Stimulated activated CD4-positive, alpha-beta T cell treated with anti-CD3 and anti-CD28 coated beads, Interleukin-15, amount 100 ng/mL, for 1 hour (primary cell): Measurements from ENCODE around the gene IGSF9.

Experiments used
- DNase-seq, 2 donors: peaks; one replicate each; pipeline ENCODE4 v3.0.0-alpha.2; 2020; ENCODE audit warnings: low read depth in 1 of 2, low spot score in 1 of 2

Gene IGSF9

DNA sequence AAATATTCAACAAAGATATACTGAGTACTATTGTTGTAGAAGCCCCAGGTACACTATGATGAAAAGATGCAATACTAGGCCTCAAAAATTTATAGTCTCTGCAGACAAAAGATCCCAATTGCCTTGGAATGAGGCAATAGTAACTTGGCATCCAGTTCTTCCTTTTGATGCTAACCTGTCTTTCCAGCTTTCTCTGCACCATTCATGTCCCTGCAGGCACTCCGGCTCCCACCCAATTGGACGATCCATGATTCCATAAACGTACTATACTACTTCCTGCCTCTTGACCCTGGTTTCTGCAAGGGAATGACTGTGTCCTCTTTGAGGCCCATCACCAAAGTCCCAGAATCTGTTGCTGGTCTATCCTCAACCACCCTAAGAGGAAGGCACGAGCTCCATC lies 12.1 kb downstream of the IGSF9 start:
- DNase-seq: no peak

DNA sequence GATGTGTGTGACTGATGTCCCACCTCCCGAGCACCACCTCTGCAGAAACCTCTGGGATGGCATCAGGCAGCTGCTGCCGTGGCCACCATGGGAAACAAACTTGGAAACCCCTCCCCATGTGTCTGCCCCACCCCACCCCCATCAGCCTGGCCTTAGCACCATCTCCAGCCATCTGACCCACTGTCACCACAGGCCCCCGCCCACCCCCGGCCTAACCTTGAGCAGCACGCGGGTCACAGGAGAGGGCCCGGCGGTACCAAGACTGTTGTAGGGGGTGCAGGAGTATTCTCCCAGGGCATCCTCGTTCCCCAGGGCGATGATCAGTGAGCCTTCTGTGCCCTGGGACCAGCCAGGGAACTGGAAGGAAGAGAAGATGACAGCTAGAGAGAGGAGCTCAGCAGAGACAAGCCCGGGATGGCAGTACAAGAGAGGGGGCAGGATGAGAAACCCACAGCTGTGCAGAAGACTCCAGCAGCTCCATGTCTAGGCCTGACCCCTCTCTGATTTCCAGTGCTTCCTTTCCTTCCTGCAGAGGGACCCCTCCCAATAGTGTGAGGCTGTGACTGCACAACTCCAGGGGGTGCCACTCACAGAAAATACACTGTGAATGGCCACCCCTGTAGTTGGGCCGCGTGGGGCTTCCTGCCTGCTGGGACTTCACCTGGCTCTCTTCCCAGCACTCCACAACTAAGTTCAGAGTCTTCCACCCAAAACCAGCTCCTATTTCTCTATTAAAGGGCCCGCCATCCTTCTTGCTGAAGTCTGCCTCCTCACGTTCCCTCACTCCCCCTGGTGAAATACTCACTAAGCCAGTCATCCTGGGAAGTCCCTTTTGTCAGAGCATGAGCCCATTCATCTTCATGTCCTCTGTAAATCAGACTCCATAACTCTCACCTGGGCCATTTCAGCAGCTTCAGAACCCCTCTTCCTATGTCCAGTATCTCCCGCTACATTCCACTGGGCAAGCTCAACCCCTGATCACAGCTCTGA lies 12.8 kb downstream of the IGSF9 start:
- no peak for DNase-seq

DNA sequence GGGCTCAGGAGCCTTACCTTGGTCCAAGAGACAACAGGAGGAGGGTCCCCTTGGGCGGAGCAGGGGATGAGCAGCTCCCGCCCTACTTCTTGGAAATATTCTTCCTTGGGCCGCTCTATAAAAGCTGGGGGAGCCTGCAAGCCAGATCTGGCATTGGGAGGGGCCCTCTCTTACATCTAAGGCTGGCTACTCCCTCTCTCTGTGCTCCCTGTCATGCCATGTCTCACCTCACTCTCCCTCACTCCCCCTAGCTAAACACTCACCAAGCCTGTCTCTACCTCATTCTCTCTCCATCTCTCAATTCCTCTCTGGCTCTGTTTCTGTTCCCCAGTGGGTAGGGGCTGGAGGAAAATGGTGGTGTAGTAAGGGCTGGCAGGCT lies 13.6 kb downstream of the IGSF9 start:
- no peak for DNase-seq

DNA sequence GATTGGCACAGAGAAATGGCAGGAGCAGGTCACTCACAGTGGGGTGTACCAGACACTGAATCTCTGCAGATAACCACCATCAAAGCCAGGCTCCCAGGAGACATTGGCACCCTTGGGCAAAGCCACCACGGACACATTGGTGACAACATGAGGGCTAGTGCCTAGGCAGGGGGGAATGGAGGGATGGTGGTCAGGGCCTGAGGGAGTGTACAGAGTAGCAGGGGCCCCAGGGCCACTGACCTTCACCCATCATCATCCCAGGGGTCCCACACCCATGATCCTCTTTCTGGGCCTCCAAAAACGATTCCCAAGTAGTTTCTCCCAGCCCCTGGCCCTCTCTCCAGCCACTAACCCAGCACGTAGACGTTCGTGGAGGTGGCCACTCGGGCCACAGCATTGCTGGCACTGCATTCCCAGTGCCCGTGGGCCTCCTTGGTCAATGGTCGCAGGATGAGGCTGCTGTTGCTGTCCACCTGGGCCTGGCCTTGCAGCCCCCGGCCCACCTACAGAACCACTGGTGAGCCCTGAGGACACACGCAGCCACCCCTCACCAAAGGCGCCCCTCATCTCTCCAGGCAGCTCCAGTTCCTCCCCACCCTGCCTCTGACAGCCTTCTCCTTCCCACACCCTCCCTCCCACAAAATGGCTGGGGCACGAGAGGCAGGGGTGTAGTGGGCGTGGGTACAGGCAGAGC lies 14.2 kb downstream of the IGSF9 start:
- no peak for DNase-seq

DNA sequence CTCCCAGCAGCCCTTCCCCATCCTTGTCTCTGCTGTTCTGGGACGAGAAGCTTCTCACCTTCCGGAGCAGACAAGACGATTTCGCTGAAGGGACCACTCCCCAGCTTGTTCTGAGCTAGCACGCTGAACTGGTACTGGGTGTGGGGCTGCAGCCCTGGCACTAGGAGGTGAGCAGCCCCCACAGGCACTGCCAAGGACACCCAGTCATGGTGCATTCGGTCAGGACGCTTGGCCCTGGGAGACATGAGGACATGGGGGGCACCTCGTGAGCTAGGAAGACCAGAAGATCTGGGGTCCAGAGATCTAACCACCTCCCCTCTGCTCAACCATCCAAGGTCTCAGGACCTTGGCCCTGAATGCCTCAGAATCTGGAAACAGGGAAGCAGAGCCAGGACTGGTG lies 14.8 kb downstream of the IGSF9 start:
- DNase-seq: no peak

DNA sequence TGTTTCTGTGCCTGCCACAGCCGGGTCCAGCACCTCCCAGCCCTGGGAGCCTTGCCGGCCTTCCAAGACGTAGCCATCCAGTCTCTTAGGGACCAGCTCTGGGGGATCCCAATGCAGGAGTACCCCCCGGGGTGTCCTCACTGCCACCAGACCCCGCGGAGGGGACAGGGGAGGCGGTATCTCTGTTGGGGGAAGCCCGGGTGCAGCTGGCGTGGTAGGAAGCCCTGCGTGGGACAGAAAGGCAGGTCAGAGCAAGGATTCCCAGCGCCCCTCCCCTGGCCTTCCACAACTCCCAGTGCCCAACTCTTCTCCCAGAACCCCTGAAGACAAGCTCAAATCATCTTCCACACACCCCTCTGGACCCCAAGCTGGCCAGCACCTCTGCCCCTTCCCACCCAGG lies 15.2 kb downstream of the IGSF9 start:
- no peak for DNase-seq

DNA sequence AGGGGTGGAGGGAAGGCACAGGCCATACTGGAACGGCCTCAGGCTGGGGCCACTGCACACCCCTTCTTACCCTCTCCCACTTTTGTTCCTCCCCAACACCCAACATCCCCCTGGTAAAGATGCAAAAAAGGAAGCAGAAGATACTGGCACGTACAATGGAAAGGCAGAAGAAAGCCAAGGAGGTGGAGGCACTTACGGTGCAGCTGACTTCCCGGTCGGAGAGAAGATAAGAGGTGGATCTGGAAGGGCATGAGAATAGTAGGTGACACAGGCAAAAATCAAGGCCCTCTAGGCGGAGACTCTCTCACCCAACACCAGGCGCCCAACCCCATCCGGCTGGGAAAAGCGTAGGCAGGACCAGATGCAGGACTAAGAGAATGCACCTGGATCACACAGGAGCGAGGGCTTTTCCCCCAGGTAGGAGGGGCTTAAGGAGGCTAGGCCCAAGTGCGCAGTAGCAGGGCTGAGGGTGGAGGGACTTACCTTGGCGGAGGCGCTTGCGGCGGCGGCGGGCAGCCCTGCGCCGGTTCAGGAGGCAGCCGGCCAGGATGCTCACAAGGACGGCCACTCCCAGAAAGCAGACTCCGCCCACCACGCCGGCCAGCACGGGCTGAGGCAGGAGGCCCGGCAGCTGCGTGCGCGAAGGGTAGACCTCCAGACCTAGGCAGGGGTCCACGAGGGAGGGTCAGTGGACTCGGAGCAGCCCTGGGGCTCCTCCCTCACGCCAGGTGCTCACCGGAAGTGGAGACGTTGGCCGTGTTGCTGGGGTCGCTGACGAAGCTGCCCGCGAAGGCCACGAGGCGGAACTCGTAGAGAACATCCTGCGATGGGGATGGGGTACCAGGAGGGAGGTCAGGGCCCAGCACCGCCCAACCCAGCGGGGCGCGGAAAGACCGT lies 16.0 kb downstream of the IGSF9 start:
- no peak for DNase-seq

DNA sequence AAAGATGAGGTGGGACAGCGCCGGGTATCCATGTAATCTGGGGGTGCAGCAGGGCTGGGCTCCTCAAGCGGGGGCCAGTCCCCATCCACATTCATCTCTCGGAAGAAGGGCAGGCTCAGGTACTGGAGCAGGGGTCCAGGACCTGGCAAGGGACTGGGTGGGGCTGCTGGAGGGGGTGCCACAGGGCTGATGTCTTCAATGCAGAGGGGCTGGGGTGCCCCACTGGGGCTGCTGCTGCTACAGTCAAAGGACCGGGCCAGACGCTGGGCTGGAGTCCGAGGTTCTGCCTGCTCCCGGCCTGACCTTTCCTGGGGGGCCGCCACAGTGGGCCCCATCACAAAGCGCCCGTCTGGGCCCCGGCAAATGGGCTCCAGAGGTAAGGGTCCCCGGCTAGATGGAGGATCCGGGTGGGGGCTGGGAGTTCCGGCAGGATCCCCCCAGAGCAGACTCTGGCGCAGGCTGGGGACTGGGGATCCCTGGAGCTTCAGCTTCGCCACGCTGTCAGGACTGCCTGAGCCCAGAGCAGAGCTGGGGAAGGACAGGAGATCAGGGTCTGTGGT lies 16.8 kb downstream of the IGSF9 start:
- no peak for DNase-seq

DNA sequence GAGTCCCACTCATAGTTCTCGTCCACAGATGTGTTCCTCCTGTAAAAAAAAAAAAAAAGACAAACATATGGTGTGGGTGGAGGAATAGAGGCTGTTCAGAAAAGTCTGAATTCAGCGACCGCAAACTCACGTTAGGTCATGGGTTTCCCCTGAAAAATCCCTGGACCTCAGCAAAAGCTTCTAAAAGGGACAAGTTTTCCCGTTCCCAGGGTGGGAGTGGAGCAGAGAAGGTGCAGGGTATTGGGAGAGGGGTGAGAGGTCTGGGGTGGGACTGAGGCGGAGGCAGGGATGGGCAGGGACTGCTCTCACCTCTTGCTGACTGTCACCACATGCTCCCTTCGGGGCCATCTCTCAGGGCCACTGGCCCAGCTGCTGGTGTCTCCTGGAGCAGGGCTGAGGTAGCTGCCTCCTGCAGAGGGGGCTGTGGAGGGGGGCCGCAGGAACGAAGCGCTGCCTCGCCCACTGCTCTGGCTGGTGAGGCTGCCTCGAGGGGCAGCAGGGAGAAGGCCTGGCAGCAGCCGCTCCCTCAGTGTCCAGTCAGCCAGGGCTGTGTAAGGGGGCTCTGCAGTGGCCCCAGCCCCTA lies 17.5 kb downstream of the IGSF9 start:
- no peak for DNase-seq

DNA sequence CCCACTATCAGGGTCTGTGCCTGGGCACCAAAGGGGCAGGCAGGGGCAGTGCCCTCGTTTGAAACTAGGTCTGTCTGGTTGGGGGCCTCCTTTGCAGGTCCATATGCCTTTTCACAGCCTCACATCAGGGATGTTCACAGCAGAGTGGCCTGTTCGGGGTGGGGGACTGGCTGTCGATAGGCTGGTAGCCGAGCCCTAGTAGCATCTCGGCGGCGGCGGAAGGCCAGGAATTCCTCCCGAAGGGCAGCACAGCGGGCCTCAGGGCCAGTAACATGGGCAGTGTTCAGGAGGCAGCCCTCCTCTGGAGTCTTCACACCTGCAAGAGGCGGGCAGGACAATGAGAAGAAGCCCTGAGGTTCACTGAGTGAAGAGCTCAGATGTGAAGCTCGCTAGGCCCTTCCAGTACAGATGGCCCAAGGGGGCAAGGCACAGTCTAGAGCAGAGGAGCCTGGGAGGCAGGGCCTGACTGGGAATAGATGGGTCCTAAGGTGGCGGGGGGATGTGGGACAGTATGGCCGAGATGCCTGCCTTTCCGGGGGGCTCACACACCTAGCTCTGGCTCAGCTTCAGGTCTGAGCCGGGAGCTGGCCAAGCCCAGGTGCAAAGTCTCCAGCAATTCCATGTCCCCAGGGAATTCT lies 18.1 kb downstream of the IGSF9 start:
- no peak for DNase-seq

DNA sequence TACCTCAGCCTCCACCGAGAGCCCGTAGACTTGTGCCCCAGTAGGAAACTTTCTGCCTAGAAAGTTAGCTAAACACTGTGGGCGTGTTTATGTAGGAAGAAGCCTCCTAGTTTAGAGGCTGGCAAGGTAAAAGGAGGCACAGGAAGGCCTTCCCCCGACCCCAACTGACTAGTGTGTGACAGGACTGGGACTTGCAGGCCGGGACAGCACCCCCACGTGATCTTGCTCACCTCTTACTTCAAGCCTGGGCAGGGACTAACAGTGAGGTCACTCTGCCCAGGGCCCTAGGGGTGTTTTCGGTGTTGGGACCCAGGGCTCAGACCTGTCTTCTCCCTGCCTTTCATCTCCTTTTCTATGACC lies 19.7 kb downstream of the IGSF9 start:
- no peak for DNase-seq

DNA sequence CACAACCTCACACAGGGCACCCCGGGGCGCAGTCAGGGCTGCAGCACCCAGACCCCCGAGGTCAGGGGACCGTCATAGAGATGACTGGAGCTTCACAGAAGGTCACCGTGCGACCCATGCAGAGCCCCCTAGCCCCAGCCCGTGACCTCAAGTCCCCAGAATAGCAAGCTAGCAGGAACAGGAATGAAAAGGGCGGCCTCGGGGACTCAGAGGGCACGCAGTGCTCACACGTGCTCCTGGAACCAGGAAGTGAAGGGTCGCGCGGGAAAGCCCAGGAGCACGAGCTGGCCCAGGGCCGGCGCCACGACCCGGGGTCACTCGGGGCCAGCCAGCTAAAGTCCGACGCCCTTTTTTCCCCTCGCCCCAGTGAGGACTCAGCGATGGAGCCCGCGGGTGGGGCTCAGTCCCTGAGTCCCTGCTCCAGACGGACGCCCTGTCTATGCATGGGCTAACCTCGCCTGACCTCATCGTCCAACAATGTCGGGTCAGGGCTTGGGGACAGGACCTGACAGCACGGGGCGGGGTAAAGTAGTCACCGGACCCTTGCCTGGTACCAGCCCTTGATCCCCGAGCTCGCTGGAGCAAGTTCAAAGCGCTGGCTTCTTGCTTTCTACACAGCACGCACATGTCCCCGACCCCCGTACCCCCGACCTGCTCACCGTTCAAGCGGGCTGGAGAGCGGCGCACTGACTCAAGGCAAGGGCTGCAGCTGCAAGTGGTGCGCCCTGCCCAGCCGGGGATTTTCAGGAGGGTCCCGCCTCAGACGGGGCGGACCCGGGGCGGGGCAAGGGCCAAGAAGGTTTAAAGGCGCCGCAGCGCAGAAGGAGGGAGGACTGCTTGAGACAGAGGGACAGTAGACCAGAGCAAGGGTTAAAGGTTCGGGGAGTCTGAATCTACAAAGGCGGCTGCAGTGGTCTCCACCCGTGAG lies 20.4 kb downstream of the IGSF9 start, which contains the start of gene TAGLN2:
Gene TAGLN2, minus strand, starts transcription at position 717 of the 928 bp plus-strand sequence. CDS start 4,998 bp downstream, outside the sequence.
- peak; percentile 78 to 92 for DNase-seq

DNA sequence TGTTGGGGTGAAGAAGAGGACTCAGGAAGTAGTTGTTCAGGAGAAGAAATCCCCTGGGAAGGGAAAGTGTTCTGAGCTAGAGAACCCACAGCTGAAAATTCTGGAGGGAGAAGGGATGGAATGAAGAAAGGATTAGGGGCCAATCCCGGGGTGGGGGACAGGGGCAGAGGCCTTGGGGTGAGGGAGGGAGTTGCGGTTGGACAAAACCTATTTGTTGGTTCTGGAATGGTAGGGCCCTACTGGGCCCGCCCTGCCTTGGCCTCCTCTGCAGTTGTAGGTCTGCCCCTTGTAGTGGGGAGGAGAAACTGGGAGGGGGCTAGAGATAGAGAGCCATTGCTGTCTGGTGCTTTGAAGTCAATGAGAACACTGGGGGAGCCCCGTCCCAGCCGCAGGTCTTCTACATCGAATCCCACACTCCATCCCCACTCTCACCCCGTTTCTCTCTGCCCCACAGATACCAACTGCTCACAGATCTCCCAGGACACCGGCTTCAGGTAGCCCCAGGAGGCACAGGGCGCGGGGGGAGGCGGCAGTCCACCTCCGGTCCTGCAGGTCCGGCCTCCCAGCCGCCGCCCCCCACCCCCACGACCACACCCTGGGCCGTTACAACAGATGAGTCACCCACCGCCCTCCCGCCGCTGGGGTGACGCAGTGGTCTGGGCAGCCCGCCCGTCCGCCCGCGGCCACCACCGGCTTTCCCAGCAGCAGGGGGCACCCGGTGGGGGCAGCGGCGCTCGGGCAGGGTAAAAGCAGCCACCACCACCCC lies 21.2 kb downstream of the IGSF9 start:
- peak; percentile 38 to 43 for DNase-seq

DNA sequence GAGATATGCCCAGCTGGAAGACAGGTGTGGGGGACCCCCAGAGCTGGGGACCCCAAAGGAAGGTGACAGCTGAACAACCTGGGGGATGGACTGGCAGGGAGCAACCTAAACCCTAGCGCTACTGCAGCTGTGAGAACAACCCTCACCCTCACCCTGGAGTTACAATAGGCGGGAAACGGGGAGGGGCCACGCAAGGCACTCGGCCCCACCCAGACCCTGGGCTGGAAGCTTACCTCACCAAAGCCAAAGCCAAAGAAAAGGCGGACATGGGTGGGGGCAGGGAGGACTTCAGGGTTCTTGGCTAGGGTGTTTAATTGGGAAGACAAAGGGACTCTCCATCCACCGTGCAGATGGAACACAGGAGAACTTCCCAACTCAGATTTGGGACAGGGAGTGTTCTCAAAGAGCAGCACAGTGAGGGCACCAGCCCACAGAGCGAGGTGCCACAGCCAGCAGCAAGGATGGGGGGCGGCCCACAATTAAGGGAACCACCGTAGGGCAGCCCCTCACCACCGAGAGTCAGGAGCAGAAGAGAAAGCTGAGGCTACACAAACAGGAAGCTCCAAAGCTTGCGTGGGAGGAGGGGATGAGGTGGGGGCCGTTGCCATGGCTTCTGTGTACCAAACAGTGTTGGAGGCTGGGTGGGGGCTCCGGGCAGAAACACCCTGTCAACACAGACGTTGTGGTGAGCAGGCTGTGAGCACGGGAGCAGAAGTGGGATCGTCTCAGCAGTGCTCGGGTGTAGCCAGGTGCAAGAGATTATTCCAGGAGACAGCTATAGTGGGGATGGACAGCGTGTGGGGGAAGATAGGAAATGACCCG lies 22.0 kb downstream of the IGSF9 start:
- peak; percentile 42 to 76 for DNase-seq

DNA sequence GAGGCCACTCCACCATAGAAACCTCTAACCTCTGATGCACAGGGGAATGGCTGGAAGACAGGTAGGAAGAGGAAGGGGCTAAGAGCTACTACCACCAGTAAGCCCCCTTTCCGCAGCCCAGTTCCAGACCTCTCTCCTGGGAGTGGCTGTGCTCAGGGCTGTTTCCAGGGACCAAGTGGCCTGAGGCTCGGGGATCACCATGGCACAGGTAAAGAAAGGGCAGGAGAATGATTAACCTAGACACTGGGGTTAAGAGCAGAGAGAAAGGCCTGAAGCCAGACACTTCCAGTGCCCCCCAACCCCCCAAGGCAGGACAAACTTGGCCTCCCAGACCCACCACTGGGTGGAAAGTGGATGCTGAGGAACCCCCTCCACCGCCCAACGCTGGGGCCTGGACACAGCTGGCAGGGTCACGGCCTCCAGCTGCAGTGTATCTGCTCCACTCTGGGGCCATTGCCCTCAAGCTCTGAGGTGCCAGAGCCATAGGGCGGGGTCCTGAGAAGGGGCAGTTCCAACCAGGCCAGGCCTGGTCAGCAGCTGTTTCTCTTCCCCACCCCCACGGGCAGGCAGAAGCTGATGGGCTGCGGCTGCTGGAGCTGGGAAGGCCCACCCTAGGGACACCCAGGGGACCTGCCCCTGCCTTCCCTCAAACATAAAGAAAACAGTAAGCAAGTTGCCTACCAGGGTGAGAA lies 22.8 kb downstream of the IGSF9 start:
- DNase-seq: no peak

DNA sequence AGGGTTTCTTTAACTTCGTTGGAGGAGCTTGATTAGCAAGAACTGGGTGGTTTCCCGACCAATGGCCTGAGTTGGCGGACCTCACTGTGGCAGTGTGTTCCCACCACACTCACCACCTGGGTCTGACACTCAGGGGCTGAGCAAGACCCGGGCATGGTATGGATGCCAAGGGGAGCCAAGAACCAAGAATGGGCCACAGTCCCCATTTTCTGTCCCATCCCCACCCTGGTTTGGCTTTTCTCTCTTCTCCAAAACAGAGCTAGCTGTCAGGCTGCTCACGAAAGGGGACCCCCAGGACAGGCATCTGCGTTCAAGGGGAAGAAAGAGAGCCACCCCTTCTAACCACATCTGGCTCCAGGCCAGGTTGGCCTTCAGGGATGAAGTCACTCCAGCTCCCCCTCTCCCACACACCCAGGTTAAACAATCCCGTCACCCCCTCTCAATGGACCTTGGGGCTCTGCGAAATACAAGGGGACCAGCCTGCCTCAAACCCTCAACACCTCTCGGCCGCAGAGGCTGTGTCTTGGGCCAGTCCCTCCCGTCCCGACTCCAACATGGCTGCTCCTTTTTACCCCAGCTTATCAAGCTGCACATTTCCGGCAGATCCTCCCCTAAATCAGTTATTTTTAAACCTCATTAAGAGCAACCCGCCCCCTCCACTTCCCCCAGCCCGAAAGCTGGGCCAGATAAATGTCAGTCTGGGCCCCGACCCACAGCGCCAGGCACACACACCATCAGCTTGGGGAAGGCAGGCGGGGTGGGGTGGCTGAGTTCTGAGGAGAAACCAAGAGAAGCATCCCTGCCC lies 23.5 kb downstream of the IGSF9 start:
- no peak for DNase-seq
